Measurements from ENCODE around the gene TNFRSF6B.

The TNFRSF6B gene

DNA sequence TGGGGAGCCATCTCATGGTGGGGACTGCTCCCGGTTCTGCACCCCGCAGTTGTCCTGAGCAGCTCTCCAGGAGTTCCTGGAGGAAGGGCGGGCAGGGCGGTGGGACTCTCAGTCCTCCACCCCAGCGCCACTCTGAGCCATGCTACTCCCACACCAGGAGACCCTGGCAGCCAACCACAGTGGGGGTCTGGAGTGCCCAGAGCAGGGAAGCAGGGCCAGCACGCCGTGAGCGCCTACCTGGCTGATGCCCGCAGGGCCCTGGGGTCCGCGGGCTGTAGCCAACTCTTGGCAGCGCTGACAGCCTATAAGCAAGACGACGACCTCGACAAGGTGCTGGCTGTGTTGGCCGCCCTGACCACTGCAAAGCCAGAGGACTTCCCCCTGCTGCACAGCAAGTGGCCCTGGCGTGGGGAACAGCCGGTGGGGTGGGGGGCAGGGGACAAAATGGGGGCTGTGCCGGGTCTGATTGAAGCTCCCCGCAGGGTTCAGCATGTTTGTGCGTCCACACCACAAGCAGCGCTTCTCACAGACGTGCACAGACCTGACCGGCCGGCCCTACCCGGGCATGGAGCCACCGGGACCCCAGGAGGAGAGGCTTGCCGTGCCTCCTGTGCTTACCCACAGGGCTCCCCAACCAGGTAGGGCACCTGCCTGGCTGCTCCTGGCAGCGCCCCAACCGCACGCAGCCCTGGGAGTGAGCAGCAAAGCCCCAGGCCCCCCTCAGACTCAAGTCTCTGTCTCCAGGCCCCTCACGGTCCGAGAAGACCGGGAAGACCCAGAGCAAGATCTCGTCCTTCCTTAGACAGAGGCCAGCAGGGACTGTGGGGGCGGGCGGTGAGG is 1.6 kb upstream of the TNFRSF6B start:
- TF ChIP-seq, protein P1, sequence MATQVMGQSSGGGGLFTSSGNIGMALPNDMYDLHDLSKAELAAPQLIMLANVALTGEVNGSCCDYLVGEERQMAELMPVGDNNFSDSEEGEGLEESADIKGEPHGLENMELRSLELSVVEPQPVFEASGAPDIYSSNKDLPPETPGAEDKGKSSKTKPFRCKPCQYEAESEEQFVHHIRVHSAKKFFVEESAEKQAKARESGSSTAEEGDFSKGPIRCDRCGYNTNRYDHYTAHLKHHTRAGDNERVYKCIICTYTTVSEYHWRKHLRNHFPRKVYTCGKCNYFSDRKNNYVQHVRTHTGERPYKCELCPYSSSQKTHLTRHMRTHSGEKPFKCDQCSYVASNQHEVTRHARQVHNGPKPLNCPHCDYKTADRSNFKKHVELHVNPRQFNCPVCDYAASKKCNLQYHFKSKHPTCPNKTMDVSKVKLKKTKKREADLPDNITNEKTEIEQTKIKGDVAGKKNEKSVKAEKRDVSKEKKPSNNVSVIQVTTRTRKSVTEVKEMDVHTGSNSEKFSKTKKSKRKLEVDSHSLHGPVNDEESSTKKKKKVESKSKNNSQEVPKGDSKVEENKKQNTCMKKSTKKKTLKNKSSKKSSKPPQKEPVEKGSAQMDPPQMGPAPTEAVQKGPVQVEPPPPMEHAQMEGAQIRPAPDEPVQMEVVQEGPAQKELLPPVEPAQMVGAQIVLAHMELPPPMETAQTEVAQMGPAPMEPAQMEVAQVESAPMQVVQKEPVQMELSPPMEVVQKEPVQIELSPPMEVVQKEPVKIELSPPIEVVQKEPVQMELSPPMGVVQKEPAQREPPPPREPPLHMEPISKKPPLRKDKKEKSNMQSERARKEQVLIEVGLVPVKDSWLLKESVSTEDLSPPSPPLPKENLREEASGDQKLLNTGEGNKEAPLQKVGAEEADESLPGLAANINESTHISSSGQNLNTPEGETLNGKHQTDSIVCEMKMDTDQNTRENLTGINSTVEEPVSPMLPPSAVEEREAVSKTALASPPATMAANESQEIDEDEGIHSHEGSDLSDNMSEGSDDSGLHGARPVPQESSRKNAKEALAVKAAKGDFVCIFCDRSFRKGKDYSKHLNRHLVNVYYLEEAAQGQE (IDR thresholded peaks at IDR 0.05; ENCODE audit: insufficient read depth in 1 of 2, low read depth in 2 of 2, low read length in 2 of 2): no peak
- TF ChIP-seq TAF1 (IDR thresholded peaks at IDR 0.05; ENCODE audit: borderline replicate concordance, insufficient read depth, low read length): no peak
- 0 out of 2 replicates have a peak, but pooled peaks have one; percentile 17 for TF ChIP-seq POLR2AphosphoS5 (IDR thresholded peaks at IDR 0.05; ENCODE audit: low read depth, low read length)
- no peak for TF ChIP-seq SIN3A (IDR thresholded peaks at IDR 0.05; ENCODE audit: borderline replicate concordance, insufficient read depth, low read length)
- no peak for TF ChIP-seq FOXP2 (optimal IDR thresholded peaks at IDR 0.05; ENCODE audit: borderline replicate concordance, extremely low read depth, extremely low read length, insufficient read depth)

DNA sequence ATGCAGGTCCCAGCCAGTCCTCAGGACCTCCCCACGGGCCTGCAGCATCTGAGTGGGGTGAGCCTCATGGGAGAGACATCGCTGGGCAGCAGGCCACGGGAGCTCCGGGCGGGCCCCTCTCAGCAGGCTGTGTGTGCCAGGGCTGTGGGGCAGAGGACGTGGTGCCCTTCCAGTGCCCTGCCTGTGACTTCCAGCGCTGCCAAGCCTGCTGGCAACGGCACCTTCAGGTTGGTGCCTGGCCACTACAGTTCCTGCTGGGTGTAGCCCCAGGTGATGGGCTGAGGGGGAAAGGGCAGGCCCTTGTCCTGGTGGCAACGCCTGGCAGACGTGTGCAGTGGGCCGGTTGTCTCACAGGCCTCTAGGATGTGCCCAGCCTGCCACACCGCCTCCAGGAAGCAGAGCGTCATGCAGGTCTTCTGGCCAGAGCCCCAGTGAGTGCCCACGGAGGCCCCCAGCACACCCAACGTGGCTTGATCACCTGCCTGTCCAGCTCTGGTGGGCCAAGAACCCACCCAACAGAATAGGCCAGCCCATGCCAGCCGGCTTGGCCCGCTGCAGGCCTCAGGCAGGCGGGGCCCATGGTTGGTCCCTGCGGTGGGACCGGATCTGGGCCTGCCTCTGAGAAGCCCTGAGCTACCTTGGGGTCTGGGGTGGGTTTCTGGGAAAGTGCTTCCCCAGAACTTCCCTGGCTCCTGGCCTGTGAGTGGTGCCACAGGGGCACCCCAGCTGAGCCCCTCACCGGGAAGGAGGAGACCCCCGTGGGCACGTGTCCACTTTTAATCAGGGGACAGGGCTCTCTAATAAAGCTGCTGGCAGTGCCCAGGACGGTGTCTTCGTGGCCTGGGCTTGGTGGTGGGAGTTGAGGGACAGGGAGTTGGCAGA is 787 bp upstream of the TNFRSF6B start:
- TF ChIP-seq FOXP2 (optimal IDR thresholded peaks at IDR 0.05; ENCODE audit: borderline replicate concordance, extremely low read depth, extremely low read length, insufficient read depth) (no peak), POLR2AphosphoS5 (IDR thresholded peaks at IDR 0.05; ENCODE audit: low read depth, low read length) (no peak), SIN3A (IDR thresholded peaks at IDR 0.05; ENCODE audit: borderline replicate concordance, insufficient read depth, low read length) (no peak; the same call in 1 of the 2 replicates), TAF1 (IDR thresholded peaks at IDR 0.05; ENCODE audit: borderline replicate concordance, insufficient read depth, low read length) (no peak)
- TF ChIP-seq, protein P1 (IDR thresholded peaks at IDR 0.05; ENCODE audit: insufficient read depth in 1 of 2, low read depth in 2 of 2, low read length in 2 of 2): no peak

DNA sequence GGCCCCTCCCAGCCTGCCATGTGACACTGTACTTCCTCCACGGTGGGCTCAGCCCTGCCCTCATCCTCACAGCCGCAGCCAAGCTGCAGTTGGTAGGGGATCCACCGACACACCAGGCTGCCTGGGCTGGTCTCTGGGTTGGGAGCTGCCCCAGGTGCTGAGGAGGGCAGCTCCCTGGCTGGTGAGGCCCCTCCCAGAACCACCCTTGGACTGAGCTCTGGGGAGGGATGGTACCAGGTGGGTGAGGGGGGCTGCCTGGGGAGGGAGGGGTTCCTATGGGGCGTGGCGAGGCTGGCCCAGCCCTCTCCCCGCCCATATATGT is 185 bp upstream of the TNFRSF6B start:
- no peak for TF ChIP-seq POLR2AphosphoS5 (IDR thresholded peaks at IDR 0.05; ENCODE audit: low read depth, low read length)
- TF ChIP-seq, protein P1 (IDR thresholded peaks at IDR 0.05; ENCODE audit: insufficient read depth in 1 of 2, low read depth in 2 of 2, low read length in 2 of 2): 0 out of 4 replicates have a peak, but pooled peaks have one; percentile 11 to 45

DNA sequence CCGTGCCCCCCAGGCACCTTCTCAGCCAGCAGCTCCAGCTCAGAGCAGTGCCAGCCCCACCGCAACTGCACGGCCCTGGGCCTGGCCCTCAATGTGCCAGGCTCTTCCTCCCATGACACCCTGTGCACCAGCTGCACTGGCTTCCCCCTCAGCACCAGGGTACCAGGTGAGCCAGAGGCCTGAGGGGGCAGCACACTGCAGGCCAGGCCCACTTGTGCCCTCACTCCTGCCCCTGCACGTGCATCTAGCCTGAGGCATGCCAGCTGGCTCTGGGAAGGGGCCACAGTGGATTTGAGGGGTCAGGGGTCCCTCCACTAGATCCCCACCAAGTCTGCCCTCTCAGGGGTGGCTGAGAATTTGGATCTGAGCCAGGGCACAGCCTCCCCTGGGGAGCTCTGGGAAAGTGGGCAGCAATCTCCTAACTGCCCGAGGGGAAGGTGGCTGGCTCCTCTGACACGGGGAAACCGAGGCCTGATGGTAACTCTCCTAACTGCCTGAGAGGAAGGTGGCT is 960 bp downstream of the TNFRSF6B start:
- TF ChIP-seq TAF1 (IDR thresholded peaks at IDR 0.05; ENCODE audit: borderline replicate concordance, insufficient read depth, low read length) (no peak), POLR2AphosphoS5 (IDR thresholded peaks at IDR 0.05; ENCODE audit: low read depth, low read length) (peak; percentile 44; the same call in 1 of the 2 replicates), SIN3A (IDR thresholded peaks at IDR 0.05; ENCODE audit: borderline replicate concordance, insufficient read depth, low read length) (no peak)
- TF ChIP-seq, protein P1 (IDR thresholded peaks at IDR 0.05; ENCODE audit: insufficient read depth in 1 of 2, low read depth in 2 of 2, low read length in 2 of 2): no peak

All from PFSK-1 (cell line).